OCI-LY1 (cell line): ENCODE results near the gene EIF2B1.

ENCODE experiments used
- CTCF ChIP-seq: fragments of 200-600 bp; sonication (generic), shearing (Covaris generic); IDR thresholded peaks from 2 replicates; pipeline ENCODE4 v1.5.1; 2017; ENCODE audit warnings: mild to moderate bottlenecking, antibody characterized with exemption, low read length, moderate library complexity, mixed read lengths
- EZH2 ChIP-seq: fragments of 200-600 bp; sonication (generic), shearing (Covaris generic); IDR thresholded peaks from 2 replicates; pipeline ENCODE4 v1.8.0; 2017; ENCODE audit warnings: borderline replicate concordance, mixed run types, mild to moderate bottlenecking, antibody characterized with exemption, low read length, moderate library complexity, mixed read lengths

- TF ChIP-seq CTCF (no peak), EZH2 (no peak)
Observed at GRCh38 chr12:123602651-123603195, 30.8 kb downstream of the EIF2B1 start.
